LHCN-M2 (cell line): ENCODE results near the gene KMT5B. TPM values are rescaled to one million over a fixed set of nuclear protein-coding genes. Genes with fewer than 3 reads are reported as not detected.

ENCODE experiments used
- DNase-seq: peaks from one replicate; pipeline ENCODE4 v3.0.0-alpha.2; 2012; ENCODE audit warnings: low read depth
- total RNA-seq: library from RNA; depleted of rRNA; stranded (reverse); fragments of >200 nt; gene quantifications from 2 replicates; pipeline ENCODE4 v1.2.3, GENCODE V29; 2014

KMT5B gene
- total RNA-seq, 1 experiment from 2014 or later, result 19.0 TPM

GRCh38 chr11:68216171-68216938, 3.3 kb upstream of the KMT5B start:
- DNase-seq, result no peak

- no peak for DNase-seq
Observed at GRCh38 chr11:68215524-68216170, 2.6 kb upstream of the KMT5B start.

GRCh38 chr11:68215087-68215445, 2.0 kb upstream of the KMT5B start:
- DNase-seq, result no peak

- DNase-seq, result no peak
Observed at GRCh38 chr11:68214173-68215086, 1.3 kb upstream of the KMT5B start.

GRCh38 chr11:68213555-68214172, 568 bp upstream of the KMT5B start:
- peak; percentile 91 for DNase-seq

GRCh38 chr11:68212421-68213134, 518 bp downstream of the KMT5B start:
- DNase-seq, result peak; percentile 67

- DNase-seq, result no peak
Observed at GRCh38 chr11:68211546-68211945, 1.6 kb downstream of the KMT5B start.

GRCh38 chr11:68206211-68206610, 6.9 kb downstream of the KMT5B start:
- DNase-seq, result peak; percentile 62

- DNase-seq, result no peak
Observed at GRCh38 chr11:68204402-68204801, 8.7 kb downstream of the KMT5B start.

GRCh38 chr11:68202165-68202564, 10.9 kb downstream of the KMT5B start:
- DNase-seq, result no peak

- DNase-seq, result no peak
Observed at GRCh38 chr11:68201492-68201891, 11.6 kb downstream of the KMT5B start.

GRCh38 chr11:68200639-68201038, 12.5 kb downstream of the KMT5B start:
- DNase-seq, result peak; percentile 71

- DNase-seq, result no peak
Observed at GRCh38 chr11:68199295-68199987, 13.7 kb downstream of the KMT5B start.

- DNase-seq, result no peak
Observed at GRCh38 chr11:68196219-68196618, 16.9 kb downstream of the KMT5B start.

GRCh38 chr11:68194675-68195294, 18.3 kb downstream of the KMT5B start:
- DNase-seq, result no peak

- DNase-seq, result no peak
Observed at GRCh38 chr11:68193018-68193417, 20.1 kb downstream of the KMT5B start.

GRCh38 chr11:68191661-68192579, 21.2 kb downstream of the KMT5B start:
- no peak for DNase-seq

- DNase-seq, result no peak
Observed at GRCh38 chr11:68189888-68190287, 23.2 kb downstream of the KMT5B start.

- DNase-seq, result no peak
Observed at GRCh38 chr11:68189082-68189481, 24.0 kb downstream of the KMT5B start.
